Activated T-cell treated with anti-CD3 and anti-CD28 coated beads, Interleukin-2, amount 50 U/mL, for 1 hour (primary cell): ENCODE results near the gene ZNF341.

Source experiments
- DNase-seq: peaks from one replicate; pipeline ENCODE4 v3.0.0-alpha.2; 2020

Gene ZNF341

GRCh38 chr20:33827109-33827508 is 95.3 kb downstream of the ZNF341 start:
- DNase-seq: no peak

- DNase-seq: no peak
These were observed 96.0 kb downstream of the ZNF341 start for GRCh38 chr20:33827634-33828325.

GRCh38 chr20:33828326-33828844 is 96.6 kb downstream of the ZNF341 start:
- DNase-seq: no peak

- no peak for DNase-seq
These were observed 97.3 kb downstream of the ZNF341 start for GRCh38 chr20:33828967-33829560.

- DNase-seq: no peak
These were observed 97.8 kb downstream of the ZNF341 start for GRCh38 chr20:33829636-33830035.

GRCh38 chr20:33830371-33830770 is 98.6 kb downstream of the ZNF341 start:
- no peak for DNase-seq

- DNase-seq: no peak
These were observed 100.5 kb downstream of the ZNF341 start for GRCh38 chr20:33832103-33832804.

GRCh38 chr20:33833333-33833732 is 101.5 kb downstream of the ZNF341 start:
- DNase-seq: no peak

GRCh38 chr20:33835615-33836172 is 103.9 kb downstream of the ZNF341 start:
- DNase-seq: no peak

- no peak for DNase-seq
These were observed 104.5 kb downstream of the ZNF341 start for GRCh38 chr20:33836277-33836676.

GRCh38 chr20:33837096-33837830 is 105.5 kb downstream of the ZNF341 start:
- DNase-seq: no peak

- DNase-seq: no peak
These were observed 106.5 kb downstream of the ZNF341 start for GRCh38 chr20:33838035-33838864.

- DNase-seq: no peak
These were observed 107.8 kb downstream of the ZNF341 start for GRCh38 chr20:33839591-33839990.

- no peak for DNase-seq
These were observed 108.4 kb downstream of the ZNF341 start for GRCh38 chr20:33840160-33840559.

- DNase-seq: no peak
These were observed 109.1 kb downstream of the ZNF341 start for GRCh38 chr20:33840759-33841435.

- DNase-seq: no peak
These were observed 109.6 kb downstream of the ZNF341 start for GRCh38 chr20:33841436-33841799.
